ENCODE data around the gene ALK. TPM values are rescaled to one million over a fixed set of nuclear protein-coding genes. Genes with fewer than 3 reads are reported as not detected.

The ALK gene
- total and polyA plus RNA-seq, 2 donors (not counting 1 experiment from before 2014, with no cell fraction given), result under 0.01 to 0.02 TPM

- no peaks in the 10 kb centered on the region for H3K79me2 ChIP-seq (ENCODE audit: control insufficient read depth, insufficient read depth, low read length)
- H3K4me1 ChIP-seq (ENCODE audit: control insufficient read depth, extremely low read depth, insufficient read depth, low read length), result no peaks in the 10 kb centered on the region
- H3K9ac ChIP-seq (ENCODE audit: insufficient read depth, low read length), result no peak overlapping the region
- no peaks in the 10 kb centered on the region for H3K9me3 ChIP-seq (ENCODE audit: control insufficient read depth, insufficient read depth, low read depth, low read length)
- no peak for TF ChIP-seq EZH2 (IDR thresholded peaks at IDR 0.05; ENCODE audit: low read length, missing control alignments)
- DNase-seq (ENCODE audit: low read depth in 2 of 2), result no peak
- no peaks in the 10 kb centered on the region for H4K20me1 ChIP-seq (ENCODE audit: control insufficient read depth, extremely low read depth, insufficient read depth, low read length)
- no peaks in the 10 kb centered on the region for H3K36me3 ChIP-seq (ENCODE audit: control insufficient read depth, insufficient read depth, low read length)
- peaks cover 4% of the 10 kb centered on the region for H3K27me3 ChIP-seq (ENCODE audit: control insufficient read depth, insufficient read depth, low read length)
- H3K27ac ChIP-seq (ENCODE audit: insufficient read depth, low read length), result no peak overlapping the region
- no peak overlapping the region for H3K4me2 ChIP-seq (ENCODE audit: extremely low read depth, insufficient read depth, low read length)
- H2AFZ ChIP-seq (ENCODE audit: low read length), result no peak overlapping the region
- no peak overlapping the region for H3K4me3 ChIP-seq (replicated peaks in 1 of 4; ENCODE audit: control extremely low read depth in 1 of 4, insufficient read depth in 1 of 4, low read depth in 3 of 4, low read length in 4 of 4)
Measured at GRCh38 chr2:29796446-29796845, 124.9 kb downstream of the ALK start.

- Histone ChIP-seq H3K4me3 (replicated peaks in 1 of 4; ENCODE audit: control extremely low read depth in 1 of 4, insufficient read depth in 1 of 4, low read depth in 3 of 4, low read length in 4 of 4) (no peak overlapping the region), H4K20me1 (ENCODE audit: control insufficient read depth, extremely low read depth, insufficient read depth, low read length) (no peaks in the 10 kb centered on the region), H3K9ac (ENCODE audit: insufficient read depth, low read length) (no peak overlapping the region), H3K36me3 (ENCODE audit: control insufficient read depth, insufficient read depth, low read length) (no peaks in the 10 kb centered on the region), H3K4me2 (ENCODE audit: extremely low read depth, insufficient read depth, low read length) (no peak overlapping the region), H3K79me2 (ENCODE audit: control insufficient read depth, insufficient read depth, low read length) (no peaks in the 10 kb centered on the region), H3K27ac (ENCODE audit: insufficient read depth, low read length) (no peak overlapping the region), H2AFZ (ENCODE audit: low read length) (no peak overlapping the region), H3K27me3 (ENCODE audit: control insufficient read depth, insufficient read depth, low read length) (peaks cover 2% of the 10 kb centered on the region), H3K4me1 (ENCODE audit: control insufficient read depth, extremely low read depth, insufficient read depth, low read length) (no peaks in the 10 kb centered on the region), H3K9me3 (ENCODE audit: control insufficient read depth, insufficient read depth, low read depth, low read length) (no peaks in the 10 kb centered on the region)
- no peak for DNase-seq (ENCODE audit: low read depth in 2 of 2)
- no peak for TF ChIP-seq EZH2 (IDR thresholded peaks at IDR 0.05; ENCODE audit: low read length, missing control alignments)
- TF ChIP-seq CTCF (conservative IDR thresholded peaks at IDR 0.05 in 1 of 2, IDR thresholded peaks at IDR 0.05 in 1 of 2; ENCODE audit: low read depth in 1 of 2, low read length in 2 of 2), result no peak
Measured at GRCh38 chr2:29789911-29790485, 131.4 kb downstream of the ALK start.

- TF ChIP-seq CTCF (conservative IDR thresholded peaks at IDR 0.05 in 1 of 2, IDR thresholded peaks at IDR 0.05 in 1 of 2; ENCODE audit: low read depth in 1 of 2, low read length in 2 of 2), result no peak
- Histone ChIP-seq H3K27ac (ENCODE audit: insufficient read depth, low read length) (no peak overlapping the region), H3K4me1 (ENCODE audit: control insufficient read depth, extremely low read depth, insufficient read depth, low read length) (no peaks in the 10 kb centered on the region), H3K79me2 (ENCODE audit: control insufficient read depth, insufficient read depth, low read length) (no peaks in the 10 kb centered on the region), H3K9ac (ENCODE audit: insufficient read depth, low read length) (no peak overlapping the region), H4K20me1 (ENCODE audit: control insufficient read depth, extremely low read depth, insufficient read depth, low read length) (no peaks in the 10 kb centered on the region), H3K36me3 (ENCODE audit: control insufficient read depth, insufficient read depth, low read length) (no peaks in the 10 kb centered on the region), H3K4me3 (replicated peaks in 1 of 4; ENCODE audit: control extremely low read depth in 1 of 4, insufficient read depth in 1 of 4, low read depth in 3 of 4, low read length in 4 of 4) (no peak overlapping the region), H3K9me3 (ENCODE audit: control insufficient read depth, insufficient read depth, low read depth, low read length) (no peaks in the 10 kb centered on the region), H3K4me2 (ENCODE audit: extremely low read depth, insufficient read depth, low read length) (no peak overlapping the region), H3K27me3 (ENCODE audit: control insufficient read depth, insufficient read depth, low read length) (peaks cover 3% of the 10 kb centered on the region), H2AFZ (ENCODE audit: low read length) (no peak overlapping the region)
- no peak for DNase-seq (ENCODE audit: low read depth in 2 of 2)
Measured at GRCh38 chr2:29787473-29788465, 133.6 kb downstream of the ALK start.
